HG02943 (cell line): ENCODE data around the gene PTTG1.

ENCODE experiments used
- ATAC-seq: cut with Tn5 transposase; IDR thresholded peaks from one replicate; pipeline ENCODE4 v1.9.1; 2021; ENCODE audit warnings: mild to moderate bottlenecking, low read depth, moderate library complexity; ENCODE audit not compliant: unreplicated experiment

PTTG1 gene

GRCh38 chr5:160452036-160452435 is 30.4 kb downstream of the PTTG1 start:
- no peak for ATAC-seq

GRCh38 chr5:160452795-160453194 is 31.1 kb downstream of the PTTG1 start:
- ATAC-seq = no peak

DNA sequence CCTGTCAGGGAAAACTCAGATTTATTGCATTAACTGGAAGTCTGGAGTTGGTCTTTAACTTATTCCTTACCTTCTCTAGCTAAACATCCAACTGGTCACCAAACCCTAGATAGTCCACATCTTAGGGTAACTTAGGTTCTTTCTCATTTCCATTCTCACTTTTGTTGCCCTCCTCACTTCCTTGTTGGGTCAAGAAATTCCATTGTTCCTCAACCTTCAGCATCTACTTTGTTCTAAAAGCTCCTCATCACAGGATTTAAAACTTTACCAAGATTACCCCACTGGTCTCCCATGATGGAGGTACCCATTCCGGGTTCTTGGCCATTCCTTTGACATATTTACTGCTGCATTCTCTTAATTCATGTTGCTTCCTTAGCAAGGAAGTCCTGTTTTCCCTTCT is 32.1 kb downstream of the PTTG1 start:
- ATAC-seq = no peak

DNA sequence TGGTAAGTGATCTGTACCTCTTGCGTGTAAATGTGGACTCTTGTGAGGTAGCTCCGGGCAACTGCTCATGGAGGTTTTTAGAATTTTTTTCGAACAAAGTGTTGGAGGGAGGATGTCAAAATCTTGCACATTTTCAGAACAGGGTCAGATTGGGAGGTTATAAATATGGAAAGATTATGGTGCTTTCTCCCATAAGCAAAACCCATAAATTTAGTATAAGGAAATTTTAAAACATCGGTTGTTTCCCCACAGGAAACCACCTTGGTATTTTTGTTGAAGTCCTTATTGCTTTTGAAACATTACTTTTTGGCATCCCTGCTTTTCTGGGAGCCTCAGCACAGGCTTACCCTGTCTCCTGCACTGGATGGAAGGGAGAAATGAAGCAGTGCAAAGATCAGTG is 33.9 kb downstream of the PTTG1 start:
- ATAC-seq = no peak

- ATAC-seq = no peak
Observed at GRCh38 chr5:160456480-160457177, 35.0 kb downstream of the PTTG1 start.

GRCh38 chr5:160457252-160457651 is 35.6 kb downstream of the PTTG1 start:
- ATAC-seq = no peak

DNA sequence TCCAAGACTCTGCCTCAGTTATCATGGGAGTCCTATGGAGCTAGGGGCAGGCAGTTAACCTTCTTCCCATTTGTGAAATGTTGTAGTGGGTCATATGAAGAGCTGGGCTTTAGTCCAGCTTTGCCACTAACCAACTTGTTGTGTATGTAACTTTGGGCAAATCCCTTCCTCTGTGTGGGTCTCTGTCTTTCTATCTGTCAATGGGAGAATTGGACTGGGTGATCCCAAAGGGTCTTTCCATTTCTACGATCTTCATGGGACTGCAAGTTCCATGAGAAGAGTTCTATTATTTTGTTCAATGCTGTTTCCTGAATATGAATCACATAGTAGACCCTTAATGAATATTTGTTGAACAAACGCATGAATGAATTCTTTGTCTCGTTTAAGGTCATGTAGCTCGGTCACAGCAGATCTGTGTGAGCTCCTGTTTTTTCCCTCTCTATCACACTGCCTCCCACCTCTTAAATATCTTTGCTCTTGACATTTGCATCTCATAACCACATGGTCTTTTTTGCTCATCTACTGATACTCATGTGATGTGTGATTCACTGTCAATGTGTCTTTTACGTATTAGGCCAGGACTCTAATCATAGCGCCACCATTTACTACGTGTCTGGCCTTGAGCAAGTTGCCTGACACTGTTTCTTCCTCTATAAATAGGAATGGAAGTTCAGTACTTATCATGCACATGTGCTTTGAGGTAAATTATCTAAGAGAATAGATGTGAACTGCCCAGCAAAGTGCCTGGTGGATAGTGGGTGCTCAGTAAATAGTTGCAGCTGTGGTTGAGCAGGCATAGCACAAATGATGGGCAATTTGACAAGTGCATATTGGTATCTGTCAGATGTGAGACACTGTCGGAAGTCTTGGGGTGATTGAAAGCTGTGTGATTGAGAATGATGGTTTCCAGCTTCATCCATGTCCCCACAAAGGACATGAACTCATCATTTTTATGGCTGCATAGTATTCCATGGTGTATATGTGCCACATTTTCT is 37.4 kb downstream of the PTTG1 start:
- ATAC-seq = no peak

- no peak for ATAC-seq
Observed at GRCh38 chr5:160460377-160461049, 38.9 kb downstream of the PTTG1 start.

DNA sequence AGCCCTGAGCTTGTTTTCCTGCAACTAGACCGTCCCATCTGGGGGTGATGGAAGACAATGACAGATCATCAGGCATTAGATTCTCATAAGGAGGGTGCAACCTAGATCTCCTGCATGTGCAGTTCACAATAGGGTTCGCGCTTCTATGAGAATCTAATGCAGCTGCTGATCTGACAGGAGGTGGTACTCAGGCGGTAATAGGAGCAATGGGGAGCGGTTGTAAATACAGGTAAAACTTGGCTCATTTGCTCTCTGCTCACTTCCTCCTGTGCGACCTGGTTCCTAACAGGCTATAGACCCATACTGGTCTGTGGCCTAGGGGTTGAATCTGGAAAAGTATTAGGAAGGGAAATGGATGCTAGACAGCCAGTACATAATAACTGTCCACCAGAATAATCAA is 39.7 kb downstream of the PTTG1 start:
- no peak for ATAC-seq

- ATAC-seq = no peak
Observed at GRCh38 chr5:160462167-160462566, 40.5 kb downstream of the PTTG1 start.

DNA sequence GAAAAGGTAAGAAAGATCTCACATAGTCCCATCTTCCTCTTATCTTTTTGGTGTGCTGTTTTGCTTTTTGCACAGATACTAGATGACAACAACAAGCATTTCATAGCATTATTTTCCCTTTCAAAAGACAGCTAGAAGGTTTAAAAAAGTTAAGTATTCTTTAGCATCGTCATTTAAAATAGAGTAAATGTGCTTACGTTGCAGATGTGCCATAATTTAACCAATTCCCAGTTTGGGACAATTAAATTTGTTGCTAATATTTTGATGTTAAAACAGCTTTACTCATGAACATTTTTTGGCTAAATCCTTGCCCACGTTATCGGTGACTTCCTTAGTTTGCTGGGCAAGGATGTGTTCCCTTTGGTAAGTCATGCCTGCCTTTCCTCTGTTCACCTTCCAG is 41.6 kb downstream of the PTTG1 start:
- no peak for ATAC-seq

GRCh38 chr5:160463740-160464465 is 42.2 kb downstream of the PTTG1 start:
- no peak for ATAC-seq

DNA sequence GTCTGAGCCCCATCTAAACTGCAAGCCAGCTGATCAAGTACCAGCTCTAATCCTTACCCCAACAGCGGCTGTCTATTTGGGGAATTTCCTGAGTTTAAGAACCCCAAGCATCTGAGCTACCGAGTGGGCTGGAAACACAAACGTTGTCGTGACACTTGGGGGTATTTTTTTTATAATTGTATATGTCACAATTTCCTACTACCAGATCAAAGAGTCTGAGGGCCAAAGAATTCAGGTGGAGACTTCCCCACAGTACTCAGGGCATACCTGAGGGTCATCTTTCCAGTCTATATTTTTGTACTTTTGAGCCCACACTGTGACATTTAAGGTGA is 42.8 kb downstream of the PTTG1 start:
- ATAC-seq = no peak

DNA sequence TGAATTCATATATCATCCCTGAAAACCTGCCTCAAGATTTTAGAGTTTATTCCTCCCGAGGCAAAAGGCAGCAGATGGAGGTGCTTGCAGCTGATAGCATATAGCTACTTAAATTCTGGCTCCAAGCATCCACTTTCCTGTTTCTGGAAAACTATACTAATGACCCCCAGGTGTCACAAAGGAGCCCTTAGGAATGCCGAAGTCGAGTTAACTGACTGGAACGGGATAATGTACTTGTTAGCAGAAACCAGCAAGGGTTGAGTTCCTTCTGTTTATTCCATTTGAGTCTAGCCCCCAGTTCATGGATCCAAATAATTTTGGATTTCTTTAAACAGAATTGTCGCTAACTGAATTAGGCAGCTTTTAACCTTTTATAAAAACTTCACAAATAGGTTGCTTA is 44.5 kb downstream of the PTTG1 start:
- no peak for ATAC-seq

DNA sequence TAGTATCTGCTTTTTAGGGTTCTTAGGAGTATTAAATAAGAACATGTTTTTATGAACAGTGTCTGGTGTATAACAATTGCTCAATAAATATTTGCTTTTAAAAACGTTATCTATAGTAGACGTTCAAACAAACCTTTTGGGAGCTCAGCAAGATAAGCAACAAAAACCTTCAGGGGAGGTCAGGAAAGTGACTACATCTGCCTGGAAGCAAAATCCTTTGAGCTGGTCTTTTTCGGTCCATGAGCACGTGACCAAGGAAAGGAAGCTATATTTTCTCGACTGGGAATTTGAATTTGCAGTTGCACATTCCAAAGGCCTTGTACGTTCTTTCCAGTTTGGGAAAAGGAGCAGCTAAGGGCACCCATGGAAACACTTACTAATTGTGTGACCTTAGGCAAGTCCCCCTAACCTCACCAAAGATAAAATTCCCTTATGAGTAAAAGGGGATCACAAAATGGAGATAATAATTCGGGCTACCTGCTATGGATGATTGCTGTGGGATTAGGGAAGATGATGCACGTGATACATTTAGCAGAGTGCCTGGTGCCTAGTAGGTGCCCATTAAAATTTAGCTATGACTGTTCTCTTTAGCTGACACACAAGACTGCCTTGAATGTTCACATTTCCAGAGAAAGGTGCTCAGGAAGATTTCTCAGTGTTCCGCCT is 45.4 kb downstream of the PTTG1 start:
- ATAC-seq = peak; percentile 4

DNA sequence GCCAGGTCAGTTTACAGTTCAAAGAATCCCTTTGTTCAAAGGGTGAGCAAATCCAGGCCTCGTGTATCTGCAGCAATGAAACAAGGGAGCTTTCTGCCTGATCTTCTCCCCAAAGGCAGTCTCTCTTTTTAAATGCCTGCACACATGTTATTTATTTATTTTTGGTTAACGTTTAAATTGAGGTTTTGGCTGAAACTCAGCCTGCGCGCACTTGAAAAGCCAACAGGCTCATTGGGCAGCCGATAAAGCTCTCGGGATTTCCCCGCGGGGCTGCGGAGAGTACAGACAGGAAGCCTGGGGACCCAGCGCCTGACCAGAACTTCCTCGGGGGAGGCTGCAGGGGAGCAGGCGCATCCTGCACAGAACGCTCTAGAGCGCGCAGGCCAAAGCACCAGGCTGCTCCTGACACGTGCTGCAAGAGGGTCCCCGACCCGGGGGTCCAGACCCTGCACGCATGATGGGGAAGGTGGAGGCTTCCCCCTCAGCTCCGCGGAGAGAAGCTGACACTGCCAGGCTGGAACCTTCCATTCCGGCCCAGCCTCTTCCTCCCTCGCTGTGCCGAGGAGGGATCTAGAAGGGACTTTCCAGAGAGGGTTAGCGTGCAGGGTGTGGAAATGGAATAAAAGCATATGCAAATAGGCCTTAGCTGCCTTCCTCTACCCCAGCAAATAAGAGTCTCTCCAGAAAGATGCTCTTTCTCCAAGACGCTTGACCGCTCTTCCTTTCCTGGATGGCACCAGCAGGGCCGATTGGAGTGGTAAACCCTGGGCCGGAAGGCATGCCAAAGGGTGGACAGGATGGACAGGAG is 46.1 kb downstream of the PTTG1 start:
- ATAC-seq = peak; percentile 92

DNA sequence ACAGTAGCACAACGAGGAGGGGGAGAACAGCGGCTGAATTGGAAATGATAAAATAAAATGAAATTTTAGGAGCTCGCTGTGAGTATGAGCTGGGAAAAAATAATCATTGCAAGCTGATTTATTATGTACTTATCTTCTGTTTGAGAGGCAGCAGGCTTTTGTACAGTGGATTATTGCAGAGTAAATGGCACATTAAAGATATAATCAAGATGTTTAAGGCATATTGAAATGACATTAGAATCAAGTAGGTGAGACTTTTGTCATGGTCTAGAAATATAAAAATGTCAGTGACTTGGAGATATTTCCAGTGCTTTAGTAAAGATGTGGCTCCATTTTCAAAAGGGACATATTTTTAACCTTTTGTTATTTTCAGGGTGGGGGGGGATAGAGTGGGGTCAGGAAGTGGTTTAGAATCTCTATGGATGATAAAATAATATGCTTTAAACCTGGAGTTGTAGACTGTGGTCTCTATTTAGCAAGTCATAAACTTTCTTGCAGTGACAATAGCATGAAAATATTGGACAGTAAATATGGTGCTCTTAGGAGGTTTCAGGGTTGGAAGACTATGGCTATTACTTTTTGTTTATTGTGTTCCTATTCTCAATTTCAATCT is 46.8 kb downstream of the PTTG1 start:
- ATAC-seq = no peak

- ATAC-seq = no peak
Observed at GRCh38 chr5:160469156-160470144, 47.8 kb downstream of the PTTG1 start.
